ENCODE data around the gene KMT2B. TPM values are rescaled to one million over a fixed set of nuclear protein-coding genes. Genes with fewer than 3 reads are reported as not detected.

Gene KMT2B
- total and polyA plus RNA-seq, 2 of the 8 experiments (the other 6 are each of a cell fraction or from before 2014, with no cell fraction given) = 26.7 to 38.6 TPM

DNA sequence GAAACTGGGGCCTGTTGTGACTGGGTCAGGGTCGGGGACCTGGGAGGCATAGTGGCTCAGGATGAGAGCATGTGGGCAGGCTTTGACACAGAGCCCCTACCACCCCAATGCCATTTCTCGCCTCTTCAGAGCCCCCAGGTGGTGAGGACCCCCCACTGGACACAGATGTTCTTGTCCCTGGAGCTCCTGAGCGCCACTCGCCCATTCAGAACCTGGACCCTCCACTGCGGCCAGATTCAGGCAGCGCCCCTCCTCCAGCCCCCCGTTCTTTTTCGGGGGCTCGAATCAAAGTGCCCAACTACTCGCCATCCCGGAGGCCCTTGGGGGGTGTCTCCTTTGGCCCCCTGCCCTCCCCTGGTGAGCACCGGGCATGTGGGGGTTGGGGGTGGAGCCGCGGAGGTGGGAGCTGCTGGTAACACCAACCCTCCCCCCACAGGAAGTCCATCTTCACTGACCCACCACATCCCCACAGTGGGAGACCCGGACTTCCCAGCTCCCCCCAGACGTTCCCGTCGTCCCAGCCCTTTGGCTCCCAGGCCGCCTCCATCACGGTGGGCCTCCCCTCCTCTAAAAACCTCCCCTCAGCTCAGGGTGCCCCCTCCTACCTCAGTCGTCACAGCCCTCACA is 14.1 kb downstream of the KMT2B start:
- 90% methylated on average over 14 of the region's 21 CpGs; no CpG with 5 or more reads in 1 of the 2 experiments for WGBS, 2 experiments (ENCODE audit: extremely low coverage in 1 of 2, insufficient coverage in 1 of 2, insufficient read length in 1 of 2, insufficient replicate concordance in 2 of 2, low coverage in 1 of 2, low lambda C conversion rate in 2 of 2, missing lambda C conversion rate in 1 of 2)
- Histone ChIP-seq H3K9me3 (ENCODE audit: insufficient read depth in 2 of 2, low read depth in 1 of 2, low read length in 1 of 2) (no peaks in the 10 kb centered on the region), H3K27ac (ENCODE audit: low read depth, low read length) (no peak overlapping the region), H3K9ac (replicated peaks in 1 of 4; ENCODE audit: extremely low read depth in 1 of 4, low read depth in 3 of 4, low read length in 3 of 4) (no peak overlapping the region), H2BK20ac (ENCODE audit: low read length) (no peak overlapping the region), H4K5ac (ENCODE audit: insufficient read length, low read depth, low read length) (no peak overlapping the region), H2AFZ (ENCODE audit: low read length) (no peak overlapping the region), H3K56ac (replicated peaks; ENCODE audit: insufficient read length, low read depth, low read length) (no peak overlapping the region), H2AK5ac (ENCODE audit: low read depth, low read length) (no peak overlapping the region), H3K27me3 (replicated peaks in 1 of 4; ENCODE audit: control insufficient read depth in 3 of 4, extremely low read depth in 1 of 4, insufficient read depth in 3 of 4, low read length in 3 of 4) (no peaks in the 10 kb centered on the region), H3K4me3 (ENCODE audit: extremely low read depth in 1 of 4, insufficient read depth in 2 of 4, low read depth in 3 of 4, low read length in 4 of 4) (no peak overlapping the region), H2BK12ac (ENCODE audit: low read depth, low read length) (no peak overlapping the region), H4K20me1 (replicated peaks in 1 of 2; ENCODE audit: control insufficient read depth in 1 of 2, insufficient read depth in 2 of 2, low read length in 2 of 2) (peaks cover 12 to 23% of the 10 kb centered on the region in 2 experiments), H3K79me1 (ENCODE audit: low read depth, low read length) (no peaks in the 10 kb centered on the region), H2BK120ac (replicated peaks; ENCODE audit: low read depth, low read length) (no peak overlapping the region), H3K23me2 (ENCODE audit: low read depth, low read length) (no peaks in the 10 kb centered on the region), H3K14ac (ENCODE audit: insufficient read length) (no peak overlapping the region), H4K8ac (ENCODE audit: extremely low read depth, insufficient read depth, low read length) (no peak overlapping the region), H3K4me1 (replicated peaks in 1 of 4; ENCODE audit: control insufficient read depth in 3 of 4, insufficient read depth in 4 of 4, low read length in 3 of 4) (no peaks in the 10 kb centered on the region), H3K23ac (ENCODE audit: insufficient read length) (no peak overlapping the region), H4K91ac (replicated peaks; ENCODE audit: insufficient read length, low read length) (no peak overlapping the region), H3K36me3 (ENCODE audit: control insufficient read depth in 2 of 4, insufficient read depth in 4 of 4, low read length in 3 of 4) (peaks cover 25 to 63% (median 58%) of the 10 kb centered on the region in 4 experiments), H3K79me2 (ENCODE audit: control insufficient read depth in 1 of 2, insufficient read depth in 2 of 2, low read length in 2 of 2) (no peaks in the 10 kb centered on the region), H3K4ac (replicated peaks; ENCODE audit: insufficient read length, low read depth, low read length) (no peak overlapping the region), H3K4me2 (ENCODE audit: insufficient read depth in 1 of 2, low read depth in 2 of 2, low read length in 2 of 2) (no peak overlapping the region), H3K18ac (ENCODE audit: extremely low read depth, low read length) (no peak overlapping the region), H2BK5ac (ENCODE audit: low read depth, low read length) (0 out of 2 replicates have a peak overlapping the region, but pooled peaks have one; percentile 52), H2BK15ac (ENCODE audit: low read length) (no peak overlapping the region)
- ChIA-PET CTCF (ENCODE audit: partially characterized antibody) (interaction anchor here (0.5 to 0.9 kb wide), 2 partner anchors 10 to 140 kb away, joined by 3 read pairs; partner anchors contain the start of gene IGFLR1), POLR2A (ENCODE audit: partially characterized antibody) (interaction anchor here (0.6 to 3.4 kb wide), 4 partner anchors 8 to 31 kb away, joined by 4 to 14 read pairs (median 5); partner anchors contain the start of genes PSENEN and U2AF1L4)
- DNase-seq (ENCODE audit: low read depth in 1 of 2, low spot score in 2 of 2) (no peak), FAIRE-seq (no peak)
- no peak for TF ChIP-seq JUN (IDR thresholded peaks at IDR 0.05; ENCODE audit: low read depth, low read length)
- TF ChIP-seq, protein P1, sequence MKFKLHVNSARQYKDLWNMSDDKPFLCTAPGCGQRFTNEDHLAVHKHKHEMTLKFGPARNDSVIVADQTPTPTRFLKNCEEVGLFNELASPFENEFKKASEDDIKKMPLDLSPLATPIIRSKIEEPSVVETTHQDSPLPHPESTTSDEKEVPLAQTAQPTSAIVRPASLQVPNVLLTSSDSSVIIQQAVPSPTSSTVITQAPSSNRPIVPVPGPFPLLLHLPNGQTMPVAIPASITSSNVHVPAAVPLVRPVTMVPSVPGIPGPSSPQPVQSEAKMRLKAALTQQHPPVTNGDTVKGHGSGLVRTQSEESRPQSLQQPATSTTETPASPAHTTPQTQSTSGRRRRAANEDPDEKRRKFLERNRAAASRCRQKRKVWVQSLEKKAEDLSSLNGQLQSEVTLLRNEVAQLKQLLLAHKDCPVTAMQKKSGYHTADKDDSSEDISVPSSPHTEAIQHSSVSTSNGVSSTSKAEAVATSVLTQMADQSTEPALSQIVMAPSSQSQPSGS (IDR thresholded peaks at IDR 0.05; ENCODE audit: low read length) = no peak
- no peak for TF ChIP-seq KDM1A (IDR thresholded peaks at IDR 0.05; ENCODE audit: borderline replicate concordance, low read length)
- no peak for TF ChIP-seq SUZ12 (IDR thresholded peaks at IDR 0.05; ENCODE audit: low read length)
- no peak for TF ChIP-seq KDM4A (IDR thresholded peaks at IDR 0.05; ENCODE audit: low read depth, low read length, severe bottlenecking)
- no peak for TF ChIP-seq TBP (IDR thresholded peaks at IDR 0.05; ENCODE audit: low read depth, low read length)

All from H1 (cell line).